Rectal smooth muscle tissue (tissue), 1 donor: ENCODE results near the gene SBF1.
"Not testable (repeated sequence)": the region's sequence is repeated elsewhere in the genome, so short reads cannot be mapped to it uniquely, and the experiment has no call there.

Experiments used
- H3K27ac ChIP-seq: one replicate; pipeline ENCODE4 v1.7.0; 2013; ENCODE audit warnings: low read depth, low read length, inconsistent platforms
- H3K27me3 ChIP-seq: one replicate; pipeline ENCODE4 v1.7.0; 2013; ENCODE audit warnings: low read length; ENCODE audit not compliant: control insufficient read depth, insufficient read depth
- H3K36me3 ChIP-seq: one replicate; pipeline ENCODE4 v1.7.0; 2013; ENCODE audit warnings: low read length; ENCODE audit not compliant: control insufficient read depth, insufficient read depth
- H3K4me1 ChIP-seq: one replicate; pipeline ENCODE4 v1.7.0; 2013; ENCODE audit warnings: low read length; ENCODE audit not compliant: control insufficient read depth, insufficient read depth
- H3K4me3 ChIP-seq: one replicate; pipeline ENCODE4 v1.7.0; 2013; ENCODE audit warnings: low read length
- H3K9ac ChIP-seq: one replicate; pipeline ENCODE4 v1.7.0; 2013; ENCODE audit warnings: low read length

SBF1 gene

DNA sequence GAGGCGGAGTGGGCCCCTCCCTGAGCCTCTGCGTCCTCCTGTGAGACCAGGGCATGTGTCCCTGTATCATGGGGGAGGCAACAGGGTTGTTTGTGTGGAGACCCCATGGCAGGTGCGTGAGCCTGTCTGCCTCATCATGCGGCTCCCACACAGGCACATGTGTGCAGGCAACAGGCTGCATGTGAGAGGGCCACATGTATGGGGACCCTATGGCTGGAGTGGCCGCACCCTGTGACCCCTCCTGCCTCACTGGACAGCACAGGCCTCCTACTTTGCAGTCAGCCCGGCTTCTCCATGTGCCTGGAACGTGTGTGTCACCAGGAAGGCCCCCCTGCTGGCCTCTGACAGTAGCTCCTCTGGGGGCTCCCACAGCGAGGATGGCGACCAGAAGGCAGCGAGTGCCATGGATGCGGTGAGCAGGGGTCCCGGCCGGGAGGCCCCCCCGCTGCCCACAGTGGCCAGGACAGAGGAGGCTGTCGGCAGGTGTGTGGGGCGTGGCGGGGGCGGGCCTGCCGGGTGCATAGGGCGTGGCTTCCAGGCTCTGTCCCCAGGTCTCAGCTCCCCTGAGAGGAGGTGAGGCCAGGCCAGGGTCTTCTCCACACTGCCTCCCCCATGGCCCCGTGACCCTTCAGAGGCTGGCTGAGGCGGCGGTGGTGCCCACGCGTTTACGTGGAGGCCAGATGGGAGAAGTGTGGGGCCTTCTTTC lies 34.1 kb downstream of the SBF1 start:
- Histone ChIP-seq H3K27me3 (no peaks in the 10 kb centered on the region), H3K4me1 (peaks cover 2% of the 10 kb centered on the region), H3K9ac (no peak overlapping the region), H3K4me3 (no peak overlapping the region), H3K27ac (no peak overlapping the region), H3K36me3 (peaks cover 30% of the 10 kb centered on the region)

DNA sequence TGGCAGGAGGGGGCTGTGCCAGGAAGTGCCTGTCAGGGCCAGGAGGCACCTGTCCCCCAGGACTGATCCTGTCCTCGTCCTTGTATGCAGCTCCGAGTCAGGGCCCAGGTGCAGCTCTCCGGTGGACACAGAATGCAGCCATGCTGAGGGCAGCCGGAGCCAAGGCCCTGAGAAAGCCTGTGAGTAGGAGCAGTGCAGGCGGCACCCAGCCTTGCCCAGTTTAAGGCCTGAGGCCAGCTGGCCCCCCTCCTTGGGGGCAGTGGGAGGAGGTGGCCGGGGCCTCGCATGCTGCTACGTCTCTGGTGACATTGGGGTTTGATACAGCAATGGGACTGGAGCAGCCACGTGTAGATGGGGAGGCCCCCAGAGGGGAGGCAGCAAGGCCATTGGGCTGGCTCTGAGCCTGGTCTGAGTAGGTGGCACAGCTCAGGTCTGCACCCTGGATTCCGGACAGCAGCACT lies 34.9 kb downstream of the SBF1 start:
- Histone ChIP-seq H3K4me1 (peaks cover 2% of the 10 kb centered on the region), H3K27ac (no peak overlapping the region), H3K36me3 (peaks cover 36% of the 10 kb centered on the region), H3K4me3 (no peak overlapping the region), H3K27me3 (no peaks in the 10 kb centered on the region), H3K9ac (no peak overlapping the region)

DNA sequence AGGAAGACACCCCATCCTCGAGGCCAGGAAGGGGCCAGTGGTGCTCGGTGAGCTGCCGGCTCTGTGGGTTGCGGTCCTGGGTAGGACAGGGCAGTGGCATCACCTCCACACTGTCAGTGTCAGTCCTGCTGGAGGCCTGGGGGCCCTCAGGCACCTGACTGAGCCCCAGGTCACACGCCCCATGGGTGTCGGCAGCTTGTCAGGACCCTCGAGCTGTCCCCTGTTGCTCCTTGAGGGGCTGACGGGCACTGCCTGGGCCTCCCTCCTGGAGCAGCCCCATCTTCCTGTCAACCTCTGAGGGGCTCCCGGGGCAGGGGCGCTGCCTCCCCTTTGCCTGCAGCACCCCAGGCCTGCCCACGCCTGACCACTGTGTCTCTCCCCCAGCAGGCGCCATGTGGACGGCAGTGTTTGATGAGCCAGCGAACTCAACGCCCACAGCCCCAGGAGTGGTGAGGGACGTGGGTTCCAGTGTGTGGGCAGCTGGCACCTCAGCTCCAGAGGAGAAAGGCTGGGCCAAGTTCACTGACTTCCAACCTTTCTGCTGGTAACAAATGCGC lies 35.4 kb downstream of the SBF1 start:
- H3K4me1 ChIP-seq, result no peaks in the 10 kb centered on the region
- no peak overlapping the region for H3K9ac ChIP-seq
- no peak overlapping the region for H3K27ac ChIP-seq
- peaks cover 36% of the 10 kb centered on the region for H3K36me3 ChIP-seq
- no peak overlapping the region for H3K4me3 ChIP-seq
- H3K27me3 ChIP-seq, result no peaks in the 10 kb centered on the region

DNA sequence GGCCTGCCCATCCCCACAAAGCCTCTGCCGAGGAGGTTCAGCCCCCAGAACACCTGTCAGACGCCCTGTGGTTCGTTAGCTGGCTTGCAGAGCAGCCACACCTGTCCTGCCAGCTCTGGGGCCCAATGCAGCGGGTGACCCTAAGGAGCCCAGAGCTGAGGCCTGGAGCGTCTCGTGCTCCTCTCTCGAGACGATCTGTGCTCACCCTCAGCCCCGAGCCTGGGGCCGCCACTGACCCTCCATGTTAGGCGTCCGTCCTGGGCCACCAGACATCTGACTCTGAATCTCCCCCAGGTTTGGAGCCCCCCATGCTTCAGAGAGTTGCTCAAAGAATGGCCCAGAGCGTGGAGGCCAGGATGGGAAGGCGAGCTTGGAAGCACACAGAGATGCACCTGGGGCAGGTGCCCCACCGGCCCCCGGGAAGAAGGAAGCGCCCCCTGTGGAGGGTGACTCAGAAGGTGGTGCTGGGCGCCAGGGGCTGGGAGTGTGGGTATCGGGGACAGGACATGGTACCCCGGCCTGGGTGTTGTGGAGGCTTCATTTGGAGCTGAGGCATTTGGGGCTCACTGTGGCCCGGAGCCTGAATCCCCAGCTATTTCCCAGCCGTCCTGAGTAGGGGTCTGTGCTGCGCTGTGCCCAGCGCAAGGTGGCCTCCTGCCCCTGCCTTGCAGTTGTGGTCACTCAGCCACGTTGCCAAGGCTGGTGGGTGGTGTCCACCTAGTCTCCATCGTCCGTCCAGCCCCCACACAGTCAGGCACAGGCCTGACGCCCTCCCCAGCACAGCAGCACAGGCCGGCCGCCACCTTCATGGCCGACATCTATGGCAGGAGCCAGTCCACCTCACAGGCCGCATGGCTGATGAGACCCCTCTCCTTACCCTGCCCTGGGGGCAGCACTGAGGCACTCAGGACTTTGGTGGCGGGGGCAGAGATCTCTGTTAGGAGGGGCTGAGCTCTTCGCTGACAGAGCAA lies 36.2 kb downstream of the SBF1 start:
- no peaks in the 10 kb centered on the region for H3K27me3 ChIP-seq
- H3K9ac ChIP-seq, result no peak overlapping the region
- H3K4me1 ChIP-seq, result no peaks in the 10 kb centered on the region
- H3K4me3 ChIP-seq, result no peak overlapping the region
- H3K27ac ChIP-seq, result no peak overlapping the region
- peaks cover 35% of the 10 kb centered on the region for H3K36me3 ChIP-seq

DNA sequence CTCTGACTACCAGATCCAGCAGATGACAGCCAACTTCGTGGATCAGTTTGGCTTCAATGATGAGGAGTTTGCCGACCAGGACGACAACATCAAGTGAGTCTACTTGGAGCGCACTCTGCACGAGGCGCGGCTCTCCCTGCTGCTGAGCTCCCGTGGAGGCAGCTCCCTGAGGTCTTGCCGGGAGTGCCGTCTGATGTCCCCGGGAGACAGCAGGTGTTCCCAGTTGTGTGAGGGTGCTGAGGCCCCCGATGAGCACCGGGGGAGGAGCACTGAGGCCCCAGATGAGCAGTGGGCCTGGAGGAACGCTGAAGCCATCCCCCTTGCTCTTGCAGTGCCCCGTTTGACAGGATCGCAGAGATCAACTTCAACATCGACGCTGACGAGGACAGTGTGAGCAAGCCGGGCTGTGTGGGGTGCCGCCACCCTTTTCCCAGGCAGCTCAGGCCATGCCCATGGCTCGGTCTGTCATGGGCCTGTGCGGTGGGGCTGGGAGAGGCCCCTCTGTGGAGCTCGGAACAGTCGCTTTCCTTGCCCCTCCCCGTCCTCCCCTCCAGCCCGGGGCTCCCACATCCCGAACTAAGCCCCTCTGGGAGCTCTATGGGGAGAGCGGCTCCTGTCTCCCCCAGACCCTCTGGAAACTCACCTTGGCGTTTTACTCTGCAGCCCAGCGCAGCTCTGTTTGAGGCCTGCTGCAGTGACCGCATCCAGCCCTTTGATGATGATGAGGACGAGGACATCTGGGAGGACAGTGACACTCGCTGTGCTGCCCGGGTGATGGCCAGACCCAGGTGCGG lies 37.1 kb downstream of the SBF1 start:
- Histone ChIP-seq H3K36me3 (peaks cover 35% of the 10 kb centered on the region), H3K27ac (no peak overlapping the region), H3K9ac (no peak overlapping the region), H3K4me3 (no peak overlapping the region), H3K4me1 (no peaks in the 10 kb centered on the region), H3K27me3 (no peaks in the 10 kb centered on the region)

DNA sequence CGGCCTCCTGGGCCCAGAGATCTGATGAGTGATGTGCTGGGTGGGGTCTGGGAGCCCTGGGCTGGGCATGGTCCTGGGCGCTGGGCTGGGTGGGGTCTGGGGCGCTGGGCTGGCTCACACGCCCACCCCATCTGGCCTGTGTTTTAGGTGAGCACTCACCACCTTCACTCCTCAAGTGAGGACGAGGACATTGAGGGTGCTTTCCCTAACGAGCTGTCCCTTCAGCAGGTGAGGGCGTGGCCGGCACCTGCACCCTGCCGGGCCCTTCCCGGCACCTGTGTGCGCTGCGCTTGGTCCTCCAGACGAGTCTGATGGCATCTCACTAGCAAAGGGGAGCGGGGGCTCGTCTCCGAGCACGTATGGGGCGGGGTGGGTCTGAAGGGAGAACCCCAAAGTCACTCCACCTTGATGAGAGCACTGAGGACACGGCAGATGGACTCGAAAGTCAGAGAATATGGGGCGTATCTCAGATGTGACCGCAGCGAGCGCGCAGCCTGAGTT lies 37.9 kb downstream of the SBF1 start:
- no peak overlapping the region for H3K27ac ChIP-seq

DNA sequence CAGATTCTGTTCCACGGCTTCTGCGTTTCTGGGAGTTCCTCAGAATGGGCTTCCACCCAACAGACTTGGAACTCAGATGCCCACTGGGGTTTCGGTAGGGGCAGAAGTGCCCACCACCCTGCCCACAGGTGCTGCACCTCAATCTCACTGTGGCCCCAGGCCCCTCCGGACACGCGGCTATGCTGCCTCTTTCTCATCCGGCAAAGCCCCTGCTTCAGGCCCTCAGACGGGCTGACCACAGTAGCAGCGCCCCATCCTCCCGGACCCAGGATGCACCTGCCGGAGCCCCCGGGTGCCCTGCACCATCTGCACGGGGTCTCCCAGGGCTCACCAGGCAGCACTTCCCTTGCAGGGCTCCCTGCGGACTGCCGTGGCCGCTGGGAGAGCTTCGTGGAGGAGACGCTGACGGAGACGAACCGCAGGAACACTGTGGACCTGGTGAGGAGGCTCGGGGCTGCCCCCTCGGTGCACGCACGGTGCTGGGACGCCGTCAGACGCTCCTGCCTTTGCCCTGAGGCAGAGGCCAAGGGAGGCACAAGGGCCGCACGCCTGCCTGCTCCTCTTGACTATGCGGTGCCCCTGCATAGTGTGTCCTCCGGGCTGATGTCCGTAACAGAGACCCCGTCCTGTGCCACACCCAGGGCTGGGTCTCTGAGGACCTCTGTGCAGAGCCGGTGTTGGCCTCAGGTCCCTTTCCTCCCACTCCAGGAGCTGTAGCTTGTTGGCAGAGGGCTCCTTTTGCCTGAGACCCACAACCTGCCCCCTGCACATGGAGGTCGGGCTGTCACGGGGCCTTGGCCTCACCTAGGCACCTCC lies 38.6 kb downstream of the SBF1 start:
- Histone ChIP-seq H3K9ac (no peak overlapping the region), H3K27me3 (no peaks in the 10 kb centered on the region), H3K4me3 (no peak overlapping the region), H3K4me1 (no peaks in the 10 kb centered on the region), H3K36me3 (peaks cover 47% of the 10 kb centered on the region), H3K27ac (no peak overlapping the region)

More for the DNA sequence above, 37.9 kb downstream of the SBF1 start:
- H3K9ac ChIP-seq, result no peak overlapping the region
- H3K27me3 ChIP-seq, result no peaks in the 10 kb centered on the region
- H3K36me3 ChIP-seq, result peaks cover 40% of the 10 kb centered on the region
- H3K4me3 ChIP-seq, result no peak overlapping the region
- H3K4me1 ChIP-seq, result no peaks in the 10 kb centered on the region

DNA sequence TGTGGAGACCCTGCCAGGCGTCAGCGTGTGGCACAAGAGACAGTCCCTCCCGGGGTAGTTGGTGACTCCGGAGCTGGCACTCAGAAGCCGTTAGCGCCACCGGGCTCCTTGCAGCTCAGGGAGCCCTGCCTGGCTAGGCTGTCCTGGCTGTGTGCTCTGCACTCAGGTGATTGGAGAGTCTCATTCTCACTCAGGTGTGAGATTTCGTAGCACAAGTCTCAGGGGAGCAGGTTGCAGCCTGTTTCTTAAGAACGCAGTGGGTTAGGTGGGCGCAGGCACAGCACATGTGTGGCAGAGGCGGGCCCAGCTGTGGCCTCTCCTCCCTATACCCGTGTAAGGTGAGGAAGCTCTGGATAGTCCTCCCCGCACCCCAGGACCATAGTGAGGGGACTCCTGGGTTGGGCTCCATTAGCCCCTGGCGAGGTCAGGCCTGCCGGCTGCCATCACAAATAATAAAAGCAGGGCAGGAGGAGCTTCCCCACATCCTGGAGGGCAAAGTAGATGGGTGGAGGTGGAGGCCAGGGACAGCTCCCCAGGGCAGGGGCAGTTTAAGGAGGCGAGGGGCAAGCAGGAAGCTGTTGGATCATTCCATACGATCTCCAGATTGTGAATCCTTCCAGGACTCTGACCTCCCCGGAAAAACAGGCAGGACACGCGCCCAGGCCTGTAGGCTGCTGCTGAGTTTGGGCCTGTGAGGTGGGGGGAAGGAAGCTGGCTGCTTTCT lies 39.4 kb downstream of the SBF1 start:
- Histone ChIP-seq H3K27me3 (no peaks in the 10 kb centered on the region), H3K9ac (no peak overlapping the region), H3K4me1 (no peaks in the 10 kb centered on the region), H3K36me3 (peaks cover 47% of the 10 kb centered on the region), H3K4me3 (no peak overlapping the region), H3K27ac (no peak overlapping the region)

DNA sequence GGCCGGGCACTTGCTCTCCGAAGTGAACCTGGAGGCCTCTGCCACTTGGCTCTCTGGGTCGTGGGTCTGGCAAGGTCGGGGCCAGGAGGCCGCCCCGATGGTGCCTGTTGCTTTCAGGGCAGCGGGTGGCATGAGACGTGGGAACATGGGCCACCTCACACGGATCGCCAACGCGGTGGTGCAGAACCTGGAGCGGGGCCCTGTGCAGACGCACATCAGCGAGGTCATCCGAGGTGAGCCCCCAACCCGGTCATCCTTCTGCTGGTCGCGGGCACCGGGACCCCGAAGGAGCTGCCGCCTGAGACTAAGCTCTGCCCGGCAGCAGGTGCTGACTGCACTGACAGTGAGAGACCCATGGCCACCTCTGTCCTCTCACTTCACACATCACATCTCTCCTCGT lies 40.0 kb downstream of the SBF1 start:
- Histone ChIP-seq H3K4me3 (no peak overlapping the region), H3K27ac (no peak overlapping the region), H3K9ac (no peak overlapping the region), H3K27me3 (no peaks in the 10 kb centered on the region), H3K4me1 (no peaks in the 10 kb centered on the region), H3K36me3 (peaks cover 47% of the 10 kb centered on the region)

DNA sequence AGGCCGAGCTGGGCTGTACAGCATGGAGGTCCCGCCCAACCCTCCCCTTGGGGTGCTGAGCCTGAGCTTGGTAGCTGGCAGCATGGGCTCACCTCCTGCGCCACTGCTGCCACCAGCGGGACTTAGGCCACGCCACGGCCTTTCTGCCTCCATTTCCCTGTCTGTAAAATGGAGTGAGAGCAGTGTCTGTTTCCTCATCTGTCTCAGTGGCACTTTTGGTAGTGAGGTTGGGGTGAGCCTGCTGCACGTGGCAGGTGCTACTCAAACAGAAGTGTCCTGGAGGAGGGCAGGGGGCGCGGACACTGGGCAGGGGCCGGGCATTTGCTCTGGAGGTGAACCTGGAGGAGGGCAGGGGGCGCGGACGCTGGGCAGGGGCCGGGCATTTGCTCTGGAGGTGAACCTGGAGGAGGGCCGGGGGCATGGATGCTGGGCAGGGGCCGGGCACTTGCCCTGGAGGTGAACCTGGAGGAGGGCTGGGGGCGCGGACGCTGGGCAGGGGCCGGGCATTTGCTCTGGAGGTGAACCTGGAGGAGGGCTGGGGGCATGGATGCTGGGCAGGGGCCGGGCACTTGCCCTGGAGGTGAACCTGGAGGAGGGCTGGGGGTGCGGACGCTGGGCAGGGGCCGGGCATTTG lies 41.8 kb downstream of the SBF1 start:
- H3K27ac ChIP-seq, H3K4me3 ChIP-seq, H3K27me3 ChIP-seq, H3K4me1 ChIP-seq, H3K9ac ChIP-seq: not testable (repeated sequence)
- H3K36me3 ChIP-seq, result peaks cover 36% of the 10 kb centered on the region
